Neutrophil (primary cell): ENCODE results near the gene LARGE1.

Experiments
- H3K27ac ChIP-seq: fragments of 200-600 bp; sonication (generic); 2 replicates; pipeline ENCODE4 v1.5.1; 2016; ENCODE audit warnings: mild to moderate bottlenecking, moderate library complexity
- H3K27me3 ChIP-seq: fragments of 200-600 bp; sonication (generic); 2 replicates; pipeline ENCODE4 v1.6.0; 2016; ENCODE audit warnings: mild to moderate bottlenecking
- H3K36me3 ChIP-seq: fragments of 200-600 bp; sonication (generic); 2 replicates; pipeline ENCODE4 v1.5.1; 2017
- H3K4me1 ChIP-seq, 2 experiments: fragments of 200-600 bp in 1 of 2; sonication (generic) in 1 of 2; 1 replicate in 1 of 2; 2 replicates in 1 of 2; pipeline versions ENCODE4 v1.5.1 to v1.6.1; 2013 to 2016; ENCODE audit warnings: low read depth in 1 of 2, low read length in 1 of 2, mild to moderate bottlenecking in 1 of 2, moderate library complexity in 1 of 2; ENCODE audit not compliant: control insufficient read depth in 1 of 2, insufficient read depth in 1 of 2
- H3K4me3 ChIP-seq, 2 experiments: fragments of 200-600 bp in 1 of 2; sonication (generic) in 1 of 2; 1 replicate in 1 of 2; 2 replicates in 1 of 2; pipeline ENCODE4 v1.5.1; 2013 to 2016; ENCODE audit warnings: low read depth in 1 of 2, low read length in 1 of 2, mild to moderate bottlenecking in 1 of 2, moderate library complexity in 1 of 2
- H3K9me3 ChIP-seq: fragments of 200-600 bp; sonication (generic); 2 replicates; pipeline ENCODE4 v1.5.1; 2016
- CTCF ChIP-seq: fragments of 200-600 bp; sonication (generic); IDR thresholded peaks from 2 replicates; pipeline ENCODE4 v1.5.1; 2016; ENCODE audit warnings: antibody characterized with exemption

The LARGE1 gene

GRCh38 chr22:33842421-33843094 lies 77.7 kb downstream of the LARGE1 start:
- Histone ChIP-seq H3K27ac (no peak overlapping the region), H3K9me3 (no peaks in the 10 kb centered on the region), H3K4me1 (no peaks in the 10 kb centered on the region), H3K27me3 (no peaks in the 10 kb centered on the region), H3K4me3 (no peak overlapping the region), H3K36me3 (no peaks in the 10 kb centered on the region)
- TF ChIP-seq CTCF = no peak

- no peaks in the 10 kb centered on the region for H3K4me1 ChIP-seq
- no peak overlapping the region for H3K27ac ChIP-seq
- H3K9me3 ChIP-seq = no peaks in the 10 kb centered on the region
- H3K27me3 ChIP-seq = no peaks in the 10 kb centered on the region
- TF ChIP-seq CTCF = no peak
- H3K4me3 ChIP-seq = no peak overlapping the region
- no peaks in the 10 kb centered on the region for H3K36me3 ChIP-seq
Observed at GRCh38 chr22:33842006-33842354, 78.3 kb downstream of the LARGE1 start.

GRCh38 chr22:33841281-33842005 lies 78.8 kb downstream of the LARGE1 start:
- Histone ChIP-seq H3K4me3 (no peak overlapping the region), H3K9me3 (no peaks in the 10 kb centered on the region), H3K27me3 (no peaks in the 10 kb centered on the region), H3K27ac (no peak overlapping the region), H3K36me3 (no peaks in the 10 kb centered on the region), H3K4me1 (no peaks in the 10 kb centered on the region)
- TF ChIP-seq CTCF = no peak

GRCh38 chr22:33838644-33839043 lies 81.6 kb downstream of the LARGE1 start:
- Histone ChIP-seq H3K36me3 (no peaks in the 10 kb centered on the region), H3K27ac (no peak overlapping the region), H3K9me3 (no peaks in the 10 kb centered on the region), H3K4me3 (no peak overlapping the region), H3K4me1 (no peaks in the 10 kb centered on the region), H3K27me3 (no peaks in the 10 kb centered on the region)
- TF ChIP-seq CTCF = no peak

- Histone ChIP-seq H3K27me3 (no peaks in the 10 kb centered on the region), H3K4me1 (no peaks in the 10 kb centered on the region), H3K36me3 (no peaks in the 10 kb centered on the region), H3K9me3 (no peaks in the 10 kb centered on the region), H3K4me3 (no peak overlapping the region), H3K27ac (no peak overlapping the region)
- no peak for TF ChIP-seq CTCF
Observed at GRCh38 chr22:33837826-33838225, 82.5 kb downstream of the LARGE1 start.
